ENCODE results near the gene ANKS6. TPM values are rescaled to one million over a fixed set of nuclear protein-coding genes. Genes with fewer than 3 reads are reported as not detected.

The ANKS6 gene
- total and polyA plus RNA-seq, 10 of the 15 experiments (the other 5 are each of a cell fraction or from before 2014, with no cell fraction given) = 2.0 to 16.2 (median 6.1) TPM

DNA sequence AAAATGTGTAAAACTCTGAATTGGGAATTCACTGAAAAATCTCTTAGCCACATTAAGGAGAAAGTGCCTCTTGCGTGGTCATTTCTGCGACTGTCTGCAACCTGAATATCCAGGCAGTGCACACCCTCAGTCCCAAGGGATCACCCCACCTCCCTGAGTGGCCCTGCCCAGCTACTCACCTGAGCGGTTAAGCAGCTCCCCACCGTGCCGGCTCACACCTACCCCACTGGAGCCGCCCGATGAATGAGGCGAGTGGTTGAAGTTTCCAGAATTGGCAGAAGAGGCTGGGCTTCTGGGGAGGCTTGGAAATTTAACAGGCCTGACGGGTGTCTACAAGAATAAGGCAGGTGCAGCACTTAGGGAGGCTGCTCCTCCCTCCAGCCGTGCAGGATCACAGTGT is 25.6 kb downstream of the ANKS6 start:
- no peak overlapping the region for H3K27ac ChIP-seq (ENCODE audit: control insufficient read depth, insufficient read depth)
- WGBS (ENCODE audit: insufficient coverage, insufficient replicate concordance, low lambda C conversion rate, missing lambda C conversion rate) = 90% methylated on average over 10 of the region's 10 CpGs
- no peak for ATAC-seq
- no peak for DNase-seq (ENCODE audit: low read depth, low spot score)
- intact Hi-C loops (cut with micrococcal nuclease; ENCODE audit: unreplicated experiment) = no loop called here
- H3K4me1 ChIP-seq (ENCODE audit: control insufficient read depth, insufficient read depth, low read length) = no peaks in the 10 kb centered on the region
- no peaks in the 10 kb centered on the region for H3K9me3 ChIP-seq (replicated peaks; ENCODE audit: control insufficient read depth, insufficient read depth, low read length)
- H3K4me2 ChIP-seq (ENCODE audit: control insufficient read depth, insufficient read depth) = no peak overlapping the region
- no TSS peak for BruUV-seq (replicated peaks)
- CTCF ChIA-PET = interaction anchor here (1.1 kb wide), 1 partner anchor 22 kb away, joined by 4 read pairs; no protein-coding TSS in a partner anchor
- SMC1A ChIA-PET (ENCODE audit: uncharacterized antibody, unreplicated experiment) = interaction anchor here (0.6 kb wide), 1 partner anchor 775 kb away, joined by 3 read pairs; no protein-coding TSS in a partner anchor
- no peak for FAIRE-seq
- POLR2A ChIA-PET = no interaction called here
- H4K20me1 ChIP-seq (ENCODE audit: control insufficient read depth, insufficient read depth) = no peaks in the 10 kb centered on the region
- H3K9ac ChIP-seq (ENCODE audit: control insufficient read depth, insufficient read depth, low read length) = no peak overlapping the region
- in situ Hi-C loops (cut with MboI) = loop anchor here (5.0 to 10.0 kb wide), 2 partner anchors 236 to 453 kb away; no protein-coding TSS in a partner anchor
- no peaks in the 10 kb centered on the region for H3K36me3 ChIP-seq (ENCODE audit: control insufficient read depth in 2 of 2, insufficient read depth in 2 of 2, low read length in 1 of 2)
- no peak overlapping the region for H2AFZ ChIP-seq (ENCODE audit: control insufficient read depth, low read depth, low read length)
- H3K79me2 ChIP-seq (ENCODE audit: control insufficient read depth, insufficient read depth, low read length) = no peaks in the 10 kb centered on the region
- TF ChIP-seq RB1 (IDR thresholded peaks at IDR 0.05; ENCODE audit: borderline replicate concordance) (no peak), STAT1 (conservative IDR thresholded peaks at IDR 0.05) (no peak), SMAD5 (IDR thresholded peaks at IDR 0.05; ENCODE audit: low read depth) (no peak), KDM1A (IDR thresholded peaks at IDR 0.05; ENCODE audit: borderline replicate concordance) (no peak), ELK1 (IDR thresholded peaks at IDR 0.05; ENCODE audit: low read depth, low read length) (no peak), NRF1 (conservative IDR thresholded peaks at IDR 0.05; ENCODE audit: low read depth, low read length) (no peak), HDAC2 (IDR thresholded peaks at IDR 0.05) (no peak), NFIC (IDR thresholded peaks at IDR 0.05; ENCODE audit: low read depth, low read length) (no peak), ETV6 (conservative IDR thresholded peaks at IDR 0.05 in 1 of 2, IDR thresholded peaks at IDR 0.05 in 1 of 2; ENCODE audit: borderline replicate concordance in 1 of 2, low read depth in 1 of 2) (no peak), HDGF (IDR thresholded peaks at IDR 0.05) (no peak), MEF2A (IDR thresholded peaks at IDR 0.05; ENCODE audit: insufficient read depth, low read depth, low read length) (no peak), RUNX3 (IDR thresholded peaks at IDR 0.05; ENCODE audit: low read length) (no peak), E2F4 (IDR thresholded peaks at IDR 0.05; ENCODE audit: low read depth, low read length) (no peak)
- TF ChIP-seq, protein P1, sequence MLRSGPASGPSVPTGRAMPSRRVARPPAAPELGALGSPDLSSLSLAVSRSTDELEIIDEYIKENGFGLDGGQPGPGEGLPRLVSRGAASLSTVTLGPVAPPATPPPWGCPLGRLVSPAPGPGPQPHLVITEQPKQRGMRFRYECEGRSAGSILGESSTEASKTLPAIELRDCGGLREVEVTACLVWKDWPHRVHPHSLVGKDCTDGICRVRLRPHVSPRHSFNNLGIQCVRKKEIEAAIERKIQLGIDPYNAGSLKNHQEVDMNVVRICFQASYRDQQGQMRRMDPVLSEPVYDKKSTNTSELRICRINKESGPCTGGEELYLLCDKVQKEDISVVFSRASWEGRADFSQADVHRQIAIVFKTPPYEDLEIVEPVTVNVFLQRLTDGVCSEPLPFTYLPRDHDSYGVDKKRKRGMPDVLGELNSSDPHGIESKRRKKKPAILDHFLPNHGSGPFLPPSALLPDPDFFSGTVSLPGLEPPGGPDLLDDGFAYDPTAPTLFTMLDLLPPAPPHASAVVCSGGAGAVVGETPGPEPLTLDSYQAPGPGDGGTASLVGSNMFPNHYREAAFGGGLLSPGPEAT (IDR thresholded peaks at IDR 0.05; ENCODE audit: low read depth) = no peak
- TF ChIP-seq, protein P2, sequence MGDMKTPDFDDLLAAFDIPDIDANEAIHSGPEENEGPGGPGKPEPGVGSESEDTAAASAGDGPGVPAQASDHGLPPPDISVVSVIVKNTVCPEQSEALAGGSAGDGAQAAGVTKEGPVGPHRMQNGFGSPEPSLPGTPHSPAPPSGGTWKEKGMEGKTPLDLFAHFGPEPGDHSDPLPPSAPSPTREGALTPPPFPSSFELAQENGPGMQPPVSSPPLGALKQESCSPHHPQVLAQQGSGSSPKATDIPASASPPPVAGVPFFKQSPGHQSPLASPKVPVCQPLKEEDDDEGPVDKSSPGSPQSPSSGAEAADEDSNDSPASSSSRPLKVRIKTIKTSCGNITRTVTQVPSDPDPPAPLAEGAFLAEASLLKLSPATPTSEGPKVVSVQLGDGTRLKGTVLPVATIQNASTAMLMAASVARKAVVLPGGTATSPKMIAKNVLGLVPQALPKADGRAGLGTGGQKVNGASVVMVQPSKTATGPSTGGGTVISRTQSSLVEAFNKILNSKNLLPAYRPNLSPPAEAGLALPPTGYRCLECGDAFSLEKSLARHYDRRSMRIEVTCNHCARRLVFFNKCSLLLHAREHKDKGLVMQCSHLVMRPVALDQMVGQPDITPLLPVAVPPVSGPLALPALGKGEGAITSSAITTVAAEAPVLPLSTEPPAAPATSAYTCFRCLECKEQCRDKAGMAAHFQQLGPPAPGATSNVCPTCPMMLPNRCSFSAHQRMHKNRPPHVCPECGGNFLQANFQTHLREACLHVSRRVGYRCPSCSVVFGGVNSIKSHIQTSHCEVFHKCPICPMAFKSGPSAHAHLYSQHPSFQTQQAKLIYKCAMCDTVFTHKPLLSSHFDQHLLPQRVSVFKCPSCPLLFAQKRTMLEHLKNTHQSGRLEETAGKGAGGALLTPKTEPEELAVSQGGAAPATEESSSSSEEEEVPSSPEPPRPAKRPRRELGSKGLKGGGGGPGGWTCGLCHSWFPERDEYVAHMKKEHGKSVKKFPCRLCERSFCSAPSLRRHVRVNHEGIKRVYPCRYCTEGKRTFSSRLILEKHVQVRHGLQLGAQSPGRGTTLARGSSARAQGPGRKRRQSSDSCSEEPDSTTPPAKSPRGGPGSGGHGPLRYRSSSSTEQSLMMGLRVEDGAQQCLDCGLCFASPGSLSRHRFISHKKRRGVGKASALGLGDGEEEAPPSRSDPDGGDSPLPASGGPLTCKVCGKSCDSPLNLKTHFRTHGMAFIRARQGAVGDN (IDR thresholded peaks at IDR 0.05) = no peak
- H3K27me3 ChIP-seq (replicated peaks in 1 of 2; ENCODE audit: control insufficient read depth in 2 of 2, insufficient read depth in 2 of 2, low read length in 1 of 2) = no peaks in the 10 kb centered on the region
- H3K4me3 ChIP-seq = no peak overlapping the region
- RAD21 ChIA-PET (ENCODE audit: unreplicated experiment) = no interaction called here
